CD4-positive, alpha-beta T cell treated with Interleukin-15 for 4 hours (primary cell): ENCODE measurements around the gene ATP9B.
"Not testable (repeated sequence)": the region's sequence is repeated elsewhere in the genome, so short reads cannot be mapped to it uniquely, and the experiment has no call there.

Experiments
- DNase-seq: peaks from one replicate; pipeline ENCODE4 v3.0.0-alpha.2; 2020; ENCODE audit warnings: low spot score

Gene ATP9B

DNA sequence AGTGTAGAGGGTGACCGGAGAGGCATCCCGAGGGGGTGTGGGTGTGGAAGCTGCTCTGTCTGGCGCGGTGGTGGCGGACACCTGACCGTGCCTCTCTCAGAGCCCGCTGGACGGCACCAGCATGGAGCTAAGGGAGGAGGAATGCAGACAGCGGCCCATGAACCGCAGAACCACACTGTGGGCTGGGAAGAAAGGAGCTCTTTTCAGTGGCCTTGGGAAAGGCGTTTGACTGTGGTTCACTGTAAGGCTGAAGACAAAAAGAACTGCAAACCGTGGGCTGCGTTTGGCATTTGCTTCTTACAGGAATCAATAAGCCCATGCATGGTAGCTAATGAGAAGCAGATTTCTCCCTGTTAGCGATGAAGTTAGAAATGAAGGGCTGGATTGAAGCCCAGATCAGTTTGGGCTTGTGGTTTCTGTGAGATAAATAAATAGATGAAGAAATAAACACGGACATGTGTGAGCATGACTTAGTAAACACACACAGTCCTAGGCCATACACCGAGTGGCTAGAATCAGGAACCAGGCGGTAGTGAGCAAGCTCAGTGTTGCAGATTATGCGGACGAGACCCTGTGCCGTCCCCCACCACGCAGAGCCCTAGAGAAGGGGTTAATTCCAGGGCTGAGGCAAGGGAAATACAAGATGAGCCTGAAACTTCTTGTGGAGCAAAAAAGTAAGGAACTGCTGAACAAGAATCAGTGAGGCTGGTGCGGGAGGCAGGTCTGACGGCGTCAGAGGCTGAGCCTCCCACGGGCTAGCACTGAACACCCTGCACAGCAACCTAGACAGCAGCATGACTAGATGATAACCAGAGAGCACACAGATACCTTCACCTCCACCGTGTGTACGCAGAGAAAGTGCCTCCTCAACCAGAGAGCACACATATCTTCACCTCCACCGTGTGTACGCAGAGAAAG, 297.2 kb downstream of the ATP9B start:
- no peak for DNase-seq

DNA sequence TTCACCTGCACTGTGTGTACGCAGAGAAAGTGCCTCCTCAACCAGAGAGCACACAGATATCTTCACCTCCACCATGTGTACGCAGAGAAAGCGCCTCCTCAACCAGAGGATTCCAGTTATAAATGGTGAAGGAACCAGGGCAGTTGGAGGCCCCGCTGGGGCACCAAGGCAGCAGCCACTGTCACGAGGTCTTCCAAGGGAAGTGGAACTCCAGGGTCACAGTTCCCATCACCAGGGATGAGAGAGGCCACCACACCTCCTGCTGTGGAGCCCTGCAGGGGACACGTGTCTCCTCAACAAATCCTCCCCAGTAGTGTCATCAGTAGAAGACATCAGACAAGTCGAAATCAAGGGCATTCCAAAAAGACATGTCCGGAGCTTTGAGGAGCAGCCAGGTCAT, 298.3 kb downstream of the ATP9B start:
- DNase-seq = no peak

DNA sequence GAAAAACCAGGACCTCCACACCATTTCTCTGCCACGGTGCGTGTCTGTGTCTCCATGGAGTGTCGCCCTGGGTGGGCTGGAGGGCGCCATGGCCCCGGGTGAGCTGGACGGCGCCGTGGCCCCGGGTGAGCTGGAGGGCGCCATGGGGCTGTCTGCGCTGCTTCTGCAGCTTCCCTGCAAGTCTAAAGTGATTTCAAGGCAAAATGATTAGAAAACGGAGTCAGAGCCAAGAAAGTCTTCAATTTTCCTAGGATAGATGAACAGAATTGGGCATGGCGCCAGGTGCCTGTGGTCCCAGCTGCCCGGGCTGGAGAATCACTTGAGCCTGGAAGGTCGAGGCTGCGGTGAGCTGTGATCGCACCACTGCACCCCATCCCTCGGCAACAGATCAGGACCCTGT, 298.8 kb downstream of the ATP9B start:
- no peak for DNase-seq

DNA sequence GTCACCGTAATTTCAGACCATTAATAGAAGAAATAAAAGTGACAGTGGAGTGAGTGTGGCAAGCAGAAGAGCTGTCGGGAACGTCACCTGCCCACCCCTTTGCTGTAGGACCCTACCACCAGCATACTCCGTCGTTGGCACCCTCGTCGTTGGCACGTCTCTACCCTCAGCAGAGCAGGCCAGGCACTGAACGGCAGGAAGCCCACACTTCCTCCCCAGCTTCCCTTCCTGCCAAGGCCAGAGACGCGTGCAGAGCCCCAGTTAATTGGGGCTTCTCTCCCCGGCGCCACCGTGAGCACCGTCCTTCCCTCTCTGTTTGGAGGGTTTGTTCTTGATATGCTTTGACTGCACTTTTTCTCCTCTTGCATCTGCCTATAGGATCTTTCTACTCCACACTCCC, 299.5 kb downstream of the ATP9B start:
- DNase-seq = no peak

DNA sequence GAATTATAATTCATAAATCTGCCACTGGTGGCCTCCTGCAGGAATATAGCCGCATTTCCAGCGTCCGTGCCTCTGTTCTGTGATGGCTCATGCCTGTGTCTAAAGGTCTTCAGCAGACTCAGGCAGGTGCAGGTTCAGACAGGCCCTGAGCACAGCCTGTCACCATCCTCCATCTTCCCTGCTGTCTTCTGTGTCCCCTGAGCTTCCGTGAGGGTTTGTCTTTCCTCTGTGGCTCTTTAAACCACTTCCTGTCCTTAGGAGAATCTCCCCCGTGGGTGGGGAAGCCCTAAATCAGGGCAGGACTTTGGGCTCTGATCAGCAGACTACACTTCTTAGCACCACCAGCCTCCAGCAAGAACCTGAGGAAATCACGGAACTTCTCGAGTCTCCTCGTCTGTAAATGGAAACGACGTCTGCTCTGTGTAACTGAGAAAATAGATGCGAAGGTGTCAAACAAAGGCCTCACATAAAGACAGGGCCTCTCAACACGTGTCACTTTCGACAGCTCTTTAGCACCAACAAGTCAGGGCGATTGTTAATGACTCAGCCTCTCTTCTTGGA, 302.4 kb downstream of the ATP9B start:
- no peak for DNase-seq

DNA sequence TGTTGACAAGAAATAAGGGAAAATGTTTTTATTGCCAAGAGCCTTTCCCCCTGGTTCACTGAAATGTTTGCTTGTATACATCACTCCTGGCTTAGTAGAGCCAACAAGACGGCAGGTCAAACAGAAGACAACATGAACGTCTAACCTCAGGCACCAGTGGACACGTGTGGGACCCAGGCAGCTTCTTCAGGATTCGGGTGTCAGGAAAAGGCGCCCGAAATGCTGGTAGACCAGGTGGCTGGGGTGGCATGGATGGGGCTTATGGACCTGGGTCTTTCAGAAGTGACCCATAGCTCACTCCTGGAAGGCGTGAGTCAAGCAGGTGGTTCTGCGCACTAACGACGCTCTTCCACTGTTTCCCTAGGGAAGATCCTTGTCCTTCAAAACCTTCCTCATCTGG, 303.3 kb downstream of the ATP9B start:
- no peak for DNase-seq

DNA sequence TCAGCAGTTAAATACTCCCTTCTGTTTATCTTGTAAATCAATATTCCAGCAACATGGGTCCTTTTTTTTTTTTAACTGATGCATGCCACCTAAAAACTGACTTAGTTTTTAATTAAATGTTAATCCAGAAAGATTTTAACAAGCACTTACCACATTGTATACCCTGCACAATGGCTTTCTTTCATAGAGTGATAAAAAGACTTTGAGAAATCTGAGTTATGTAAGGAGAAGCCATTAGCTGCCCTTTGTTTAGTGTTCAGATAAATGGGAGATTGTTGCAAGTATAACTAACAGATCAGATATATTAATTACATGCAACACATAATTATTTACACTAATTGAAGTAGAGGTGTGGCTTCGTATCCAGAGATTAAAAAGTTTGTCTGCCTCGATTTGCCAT, 303.8 kb downstream of the ATP9B start:
- no peak for DNase-seq

DNA sequence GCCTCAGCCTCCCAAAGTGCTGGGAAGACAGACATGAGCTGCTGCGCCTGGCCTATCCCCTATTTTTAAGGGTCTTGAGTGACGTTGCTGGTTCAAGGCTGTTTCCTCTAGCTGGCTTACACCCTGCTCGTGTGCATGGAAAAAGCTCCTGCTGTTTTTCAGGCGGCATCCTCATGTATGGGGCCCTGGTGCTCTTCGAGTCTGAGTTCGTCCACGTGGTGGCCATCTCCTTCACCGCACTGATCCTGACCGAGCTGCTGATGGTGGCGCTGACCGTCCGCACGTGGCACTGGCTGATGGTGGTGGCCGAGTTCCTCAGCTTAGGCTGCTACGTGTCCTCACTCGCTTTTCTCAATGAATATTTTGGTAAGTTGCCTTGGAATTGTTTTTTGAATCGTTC, 304.5 kb downstream of the ATP9B start:
- DNase-seq = no peak

DNA sequence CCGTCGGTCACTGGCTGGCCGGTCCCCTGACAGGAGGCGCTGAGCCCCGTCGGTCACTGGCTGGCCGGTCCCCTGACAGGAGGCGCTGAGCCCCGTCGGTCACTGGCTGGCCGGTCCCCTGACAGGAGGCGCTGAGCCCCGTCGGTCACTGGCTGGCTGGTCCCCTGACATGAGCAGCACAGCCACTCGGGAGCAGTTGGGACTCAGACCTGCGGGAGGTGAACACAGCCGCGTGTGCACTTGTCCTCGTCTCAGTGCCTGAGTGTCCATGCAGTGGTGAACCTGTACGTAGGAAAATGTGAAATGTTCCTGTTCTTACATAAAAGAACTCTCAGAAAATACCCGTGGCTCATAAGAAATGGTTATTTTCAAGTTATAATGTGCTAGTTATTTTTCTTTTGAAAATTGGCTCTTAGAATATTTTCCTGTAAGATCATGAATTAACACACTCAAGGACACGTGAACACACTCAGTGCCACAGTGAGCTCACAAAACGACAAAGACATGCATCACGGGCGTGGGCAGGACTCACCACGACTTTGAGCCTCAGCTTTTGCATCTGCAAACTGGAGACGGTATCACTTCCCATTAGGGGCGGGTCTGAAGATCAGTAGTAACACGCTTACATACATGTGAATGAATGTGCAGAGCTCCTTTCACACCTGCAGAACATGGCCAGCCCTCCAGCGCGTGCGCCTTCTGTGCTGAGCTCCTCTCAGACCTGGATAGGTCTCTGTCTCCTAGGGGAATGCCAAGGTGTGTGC, 305.4 kb downstream of the ATP9B start:
- no peak for DNase-seq

DNA sequence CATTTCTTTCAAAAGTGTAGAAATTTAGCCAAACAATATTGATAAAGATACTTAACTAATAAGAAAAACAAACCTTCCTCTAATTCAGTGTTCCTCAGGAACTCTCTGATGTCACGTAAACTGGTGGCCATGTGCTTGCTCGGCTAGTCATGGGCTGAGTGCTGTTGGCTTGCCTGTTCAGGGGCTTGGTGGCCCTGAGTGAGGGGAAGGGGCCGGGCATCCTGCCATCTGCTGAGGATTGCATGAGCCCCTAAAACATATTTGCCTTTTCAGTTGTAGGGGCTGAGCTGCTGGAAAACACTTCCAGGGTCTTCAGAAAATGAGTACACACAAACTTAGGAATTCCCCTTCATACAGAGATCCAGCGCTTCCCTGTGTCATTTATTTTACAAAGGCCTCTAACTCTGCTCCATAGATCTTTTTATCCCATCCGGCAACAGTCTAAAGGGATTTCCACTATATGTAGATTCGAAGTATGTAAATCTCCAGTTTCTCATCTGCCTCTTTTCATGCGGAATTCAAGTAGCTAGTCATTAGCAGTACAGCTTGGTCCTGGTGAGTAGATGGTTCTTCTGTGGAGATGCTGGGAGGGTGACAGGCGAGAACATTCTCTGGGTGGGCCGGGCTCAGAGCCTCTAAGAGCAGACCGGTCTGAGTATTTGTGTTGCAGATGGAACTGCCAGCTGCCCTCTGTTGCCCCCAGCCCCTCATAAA, 306.4 kb downstream of the ATP9B start:
- DNase-seq = no peak

DNA sequence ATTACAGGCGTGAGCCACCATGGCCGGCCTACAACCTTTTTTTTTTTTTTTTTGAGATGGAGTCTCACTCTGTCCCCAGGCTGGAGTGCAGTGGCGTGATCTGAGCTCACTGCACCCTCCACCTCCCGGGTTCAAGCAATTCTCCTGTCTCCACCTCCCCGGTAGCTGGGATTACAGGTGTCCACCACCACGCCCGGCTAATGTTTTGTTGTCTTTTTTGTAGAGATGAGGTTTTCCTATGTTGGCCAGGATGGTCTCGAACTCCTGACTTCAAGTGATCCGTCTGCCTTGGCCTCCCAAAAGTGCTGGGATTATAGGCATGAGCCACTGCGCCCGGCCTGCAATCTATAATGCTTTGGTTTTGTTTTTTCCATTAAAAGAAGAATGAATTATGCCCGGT, 307.5 kb downstream of the ATP9B start:
- DNase-seq = not testable (repeated sequence)

DNA sequence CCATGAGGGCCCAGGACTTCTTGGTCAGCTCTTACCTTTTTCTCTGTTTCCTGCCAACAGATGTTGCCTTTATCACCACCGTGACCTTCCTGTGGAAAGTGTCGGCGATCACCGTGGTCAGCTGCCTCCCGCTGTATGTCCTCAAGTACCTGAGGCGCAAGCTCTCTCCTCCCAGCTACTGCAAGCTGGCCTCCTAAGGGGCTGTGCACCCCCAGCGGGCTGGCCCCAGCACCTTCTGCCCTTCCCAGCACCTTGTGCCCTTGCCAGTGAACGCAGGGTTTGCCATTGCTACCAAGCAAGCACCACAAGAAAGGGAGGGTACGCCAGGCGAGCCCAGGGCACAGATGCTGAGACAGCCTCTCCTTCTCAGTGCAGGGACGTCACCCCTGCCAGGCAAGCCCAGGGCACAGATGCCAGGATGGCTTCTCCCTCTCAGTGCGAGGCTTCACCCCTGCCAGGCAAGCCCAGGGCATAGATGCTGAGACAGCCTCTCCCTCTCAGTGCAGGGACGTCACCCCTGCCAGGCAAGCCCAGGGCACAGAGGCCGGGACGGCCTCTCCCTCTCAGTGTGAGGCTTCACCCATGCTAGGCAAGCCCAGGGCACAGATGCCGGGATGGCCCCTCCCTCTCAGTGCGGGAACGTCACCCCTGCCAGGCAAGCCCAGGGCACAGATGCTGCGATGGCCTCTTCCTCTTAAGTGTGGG, 308.1 kb downstream of the ATP9B start:
- no peak for DNase-seq

DNA sequence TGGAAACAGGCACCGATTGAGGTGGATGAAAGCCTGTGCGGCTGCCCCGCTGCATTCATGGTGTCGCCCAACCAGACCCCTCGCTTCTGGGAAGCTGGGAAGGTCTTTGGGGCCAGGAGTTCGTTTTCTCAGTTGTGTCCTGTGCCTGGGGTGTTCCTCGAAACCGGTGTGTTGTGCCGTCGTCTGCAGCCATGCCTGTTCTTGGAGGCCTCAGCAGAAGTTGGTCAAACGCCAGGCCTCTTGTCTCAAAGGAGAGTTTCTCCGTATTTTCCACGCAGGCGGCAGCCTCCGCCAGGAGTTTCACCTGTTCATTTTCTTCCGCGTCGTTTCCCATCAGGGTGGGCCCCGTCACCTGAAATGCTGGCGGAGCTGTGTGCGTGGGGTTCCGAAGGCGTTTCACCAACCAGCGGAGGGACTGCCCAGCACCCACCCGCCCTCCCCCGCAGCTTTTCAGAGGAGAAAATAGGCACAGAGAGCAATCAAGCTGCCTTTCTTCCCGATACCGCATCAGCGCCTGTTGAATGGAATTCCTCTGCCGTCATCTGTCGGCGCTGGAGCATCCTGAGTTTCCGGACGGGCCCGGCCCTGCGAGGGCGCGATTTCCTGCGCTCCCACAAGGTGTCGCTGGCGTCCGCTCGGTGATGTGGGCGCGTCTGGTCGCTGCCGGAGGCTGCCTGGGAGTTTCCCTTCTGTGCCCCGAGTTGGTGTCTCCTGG, 309.5 kb downstream of the ATP9B start:
- peak; percentile 83 for DNase-seq

DNA sequence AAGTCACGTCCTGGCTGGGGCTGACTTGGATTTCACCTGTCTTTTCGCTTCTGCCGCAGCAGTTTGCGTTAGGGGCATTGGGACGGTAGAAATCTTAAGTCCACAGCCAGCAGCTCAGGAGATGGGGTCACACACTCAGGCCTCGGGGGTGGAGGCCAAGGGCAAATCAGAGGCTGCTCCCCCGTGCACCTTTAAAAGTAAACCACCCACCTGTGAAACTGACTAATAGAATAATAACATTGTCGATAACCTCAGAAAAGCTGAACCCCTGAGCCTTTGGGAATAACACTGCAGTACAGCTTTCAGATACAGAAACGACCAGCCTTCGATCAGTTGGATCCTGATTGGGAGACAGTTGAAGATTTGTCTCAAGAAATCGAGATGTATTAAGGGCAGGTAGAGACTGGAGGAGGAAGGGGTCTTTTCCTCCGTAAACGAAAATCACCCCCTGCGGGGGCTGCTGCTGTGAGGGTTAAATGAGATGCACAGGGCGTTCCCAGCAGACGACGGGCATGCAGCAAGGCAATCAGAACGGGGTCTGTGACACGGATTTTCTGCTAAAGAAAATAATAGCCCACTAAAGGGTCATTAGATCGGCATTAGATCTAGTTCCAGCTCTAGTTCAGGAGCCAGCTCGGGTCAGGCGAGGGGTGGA, 310.2 kb downstream of the ATP9B start:
- no peak for DNase-seq

DNA sequence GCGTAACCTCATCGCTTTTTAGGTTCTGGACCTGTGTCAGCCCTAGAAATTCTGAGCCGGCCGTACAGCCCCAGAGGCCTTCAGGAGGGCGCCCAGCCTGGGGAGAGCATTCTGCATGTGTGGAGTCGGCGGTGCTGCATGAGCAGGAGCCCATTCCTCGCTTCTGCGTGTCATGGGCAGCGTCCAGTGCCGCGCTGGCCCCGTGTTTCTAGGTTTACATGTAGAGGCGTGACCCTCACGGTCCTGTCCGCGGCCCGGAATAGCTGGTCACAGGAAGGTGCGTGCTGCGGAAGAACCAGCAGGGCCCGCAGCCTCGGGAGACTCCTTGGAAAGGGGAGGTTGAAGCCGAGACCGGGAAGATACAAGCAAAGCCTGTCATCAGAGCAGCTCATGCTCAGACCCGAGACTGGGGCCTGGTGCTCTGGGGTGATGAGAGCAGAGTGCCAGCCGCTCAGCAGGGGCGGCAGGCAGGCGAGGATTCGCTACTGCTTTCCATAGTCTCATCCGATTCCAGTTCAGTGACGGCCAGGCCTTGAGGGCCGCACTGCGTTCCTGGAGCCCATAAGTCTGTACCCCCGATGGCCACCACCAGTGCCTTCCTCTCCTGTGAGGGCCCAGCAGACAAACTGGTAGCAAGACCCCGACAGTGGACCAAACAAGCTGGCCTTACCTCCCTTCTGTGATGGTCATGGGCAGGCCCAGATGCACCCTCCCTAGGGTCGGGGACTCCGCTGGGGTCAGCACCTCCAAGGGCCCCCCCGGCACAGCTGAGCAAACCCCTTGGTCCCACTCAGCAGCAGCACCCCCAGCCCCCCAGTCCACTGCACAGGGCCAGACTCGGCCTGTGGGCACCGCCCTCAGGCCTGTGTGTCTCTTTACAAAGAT, 311.0 kb downstream of the ATP9B start:
- DNase-seq = no peak

DNA sequence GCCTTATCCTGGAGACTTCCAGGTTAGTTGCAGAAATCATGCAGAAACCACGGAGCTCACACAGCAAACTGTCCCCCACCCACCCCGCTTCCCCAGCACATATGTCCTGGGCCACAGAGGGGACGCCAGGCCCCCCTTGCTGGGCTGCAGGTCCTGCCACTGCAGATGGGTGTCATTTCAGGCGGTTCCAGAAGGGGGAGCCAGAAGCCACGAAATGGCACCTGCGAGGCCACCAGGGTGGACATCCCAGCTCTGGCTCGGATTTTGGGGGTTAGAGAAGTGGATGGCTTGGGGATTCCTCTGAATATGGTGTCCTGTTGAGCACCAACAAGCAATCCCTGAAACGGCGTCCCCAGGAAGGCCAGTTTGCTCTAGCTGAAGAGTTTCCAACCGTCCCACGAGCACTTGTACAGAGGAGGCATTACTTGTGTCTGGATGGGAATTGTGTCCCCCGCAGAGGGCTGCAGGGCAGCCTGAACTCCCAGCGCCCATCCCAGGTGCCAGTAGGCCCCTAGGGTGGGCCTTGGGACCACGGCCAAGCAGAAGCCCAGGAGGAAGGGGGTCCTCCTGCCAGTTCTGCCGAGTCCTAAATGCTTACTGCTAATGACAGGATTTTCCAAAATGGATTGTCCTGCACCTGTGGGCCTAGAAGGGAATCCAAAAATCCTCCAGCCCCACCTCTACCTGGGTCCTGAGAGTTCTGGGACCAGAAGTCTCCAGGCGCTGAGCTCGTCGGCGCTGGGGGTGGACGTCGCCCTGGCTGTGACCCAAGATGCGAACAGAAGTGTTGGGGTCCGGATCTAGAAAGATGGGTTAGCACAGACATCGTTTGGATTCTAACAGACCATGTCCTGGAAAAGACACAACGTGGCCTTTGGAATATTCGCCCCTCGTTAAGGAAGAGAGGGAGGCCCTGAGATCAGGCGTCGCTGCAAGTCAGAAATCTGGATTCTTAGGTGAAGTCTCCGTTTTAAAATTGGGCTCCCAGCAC, 311.9 kb downstream of the ATP9B start:
- DNase-seq = peak; percentile 71

DNA sequence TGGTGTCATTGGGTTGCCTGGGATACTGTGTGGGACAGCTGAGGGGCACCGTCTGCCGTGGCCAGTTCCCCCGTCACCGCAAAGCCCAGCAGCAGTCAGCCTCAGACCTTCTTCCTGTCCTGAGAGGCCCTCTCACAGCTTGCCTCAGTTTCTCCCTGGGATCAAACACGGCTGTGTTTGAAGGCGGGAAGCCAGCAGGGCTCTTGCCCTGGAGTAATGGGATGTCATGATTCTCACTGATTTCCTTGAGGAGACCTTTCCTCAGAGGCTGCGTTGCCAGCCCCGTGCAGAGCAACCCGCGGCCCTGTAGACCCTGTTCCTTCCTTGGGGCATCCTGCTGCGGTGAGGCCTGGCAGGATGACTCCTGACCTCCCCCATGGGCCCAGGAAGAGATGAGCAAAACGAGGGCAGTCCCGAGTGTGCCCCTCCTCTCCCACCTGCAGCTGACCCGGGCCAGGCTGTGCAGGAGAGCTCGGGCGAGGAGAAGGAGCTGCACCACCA, 312.7 kb downstream of the ATP9B start:
- DNase-seq = no peak
